T-helper 1 cell treated with Interleukin-12 subunit alpha and Interleukin-12 subunit beta and Interleukin-4 antibody, amounts not matched to agents 30 ng/mL and 1 ng/mL, for 36 hours (primary cell): Measurements from ENCODE around the gene PRDM7. TPM values are rescaled to one million over a fixed set of nuclear protein-coding genes. Genes with fewer than 3 reads are reported as not detected.
"Not testable (repeated sequence)": the region's sequence is repeated elsewhere in the genome, so short reads cannot be mapped to it uniquely, and the experiment has no call there.

Experiments used
- intact Hi-C: fragments of 100-400 bp; cut with micrococcal nuclease; formaldehyde crosslinking; loops from one replicate; pipeline ENCODE4 v1.15.1; 2024
- total RNA-seq: library from RNA; stranded (reverse); gene quantifications from 2 replicates; pipeline ENCODE4 v1.2.3, GENCODE V29; 2022

PRDM7 gene
- total RNA-seq, 1 donor from 2014 or later, result not detected

- intact Hi-C loops, result no loop called here
Observed at GRCh38 chr16:90072442-90073105, 4.6 kb downstream of the PRDM7 start.

- intact Hi-C loops, result no loop called here
Observed at GRCh38 chr16:90070440-90070839, 6.7 kb downstream of the PRDM7 start.

GRCh38 chr16:90061437-90061836 is 15.7 kb downstream of the PRDM7 start:
- intact Hi-C loops, result no loop called here

GRCh38 chr16:90057738-90058173 is 19.4 kb downstream of the PRDM7 start:
- intact Hi-C loops, result no loop called here

GRCh38 chr16:90056521-90056920 is 20.6 kb downstream of the PRDM7 start:
- intact Hi-C loops, result not testable (repeated sequence)

GRCh38 chr16:90055371-90055770 is 21.8 kb downstream of the PRDM7 start:
- intact Hi-C loops, result no loop called here

GRCh38 chr16:90054554-90054953 is 22.6 kb downstream of the PRDM7 start:
- intact Hi-C loops, result no loop called here

- intact Hi-C loops, result no loop called here
Observed at GRCh38 chr16:90053902-90054500, 23.1 kb downstream of the PRDM7 start.

GRCh38 chr16:90050969-90051368 is 26.2 kb downstream of the PRDM7 start:
- intact Hi-C loops, result no loop called here

GRCh38 chr16:90048737-90049330 is 28.3 kb downstream of the PRDM7 start:
- intact Hi-C loops, result no loop called here

- intact Hi-C loops, result no loop called here
Observed at GRCh38 chr16:90048347-90048722, 28.8 kb downstream of the PRDM7 start.

- intact Hi-C loops, result no loop called here
Observed at GRCh38 chr16:90047714-90048346, 29.3 kb downstream of the PRDM7 start.

- intact Hi-C loops, result no loop called here
Observed at GRCh38 chr16:90046971-90047713, 30.0 kb downstream of the PRDM7 start.

GRCh38 chr16:90046122-90046970 is 30.8 kb downstream of the PRDM7 start:
- intact Hi-C loops, result no loop called here

- intact Hi-C loops, result no loop called here
Observed at GRCh38 chr16:90044111-90044551, 33.0 kb downstream of the PRDM7 start.

- intact Hi-C loops, result no loop called here
Observed at GRCh38 chr16:90043526-90043925, 33.6 kb downstream of the PRDM7 start.

GRCh38 chr16:90042946-90043514 is 34.1 kb downstream of the PRDM7 start:
- intact Hi-C loops, result no loop called here

- intact Hi-C loops, result no loop called here
Observed at GRCh38 chr16:90041896-90042473, 35.1 kb downstream of the PRDM7 start.

GRCh38 chr16:90040152-90041023 is 36.7 kb downstream of the PRDM7 start:
- intact Hi-C loops, result no loop called here
